Stimulated activated naive CD8-positive, alpha-beta T cell treated with anti-CD3 and anti-CD28 coated beads, Interleukin-15, Interleukin-2, amounts not matched to agents 100 ng/mL and 50 ng/mL, for 24 hours (primary cell): ENCODE measurements around the gene PLXNB3.

Experiments
- H3K27ac Mint-ChIP-seq: one replicate; pipeline ENCODE4 v1.8.0; 2021; ENCODE audit warnings: mild to moderate bottlenecking, mixed read lengths
- H3K27me3 Mint-ChIP-seq: one replicate; pipeline ENCODE4 v1.8.0; 2021; ENCODE audit warnings: mixed read lengths
- H3K36me3 Mint-ChIP-seq: one replicate; pipeline ENCODE4 v1.8.0; 2021; ENCODE audit warnings: low read depth, mixed read lengths
- H3K4me1 Mint-ChIP-seq: one replicate; pipeline ENCODE4 v1.8.0; 2021; ENCODE audit warnings: low read depth, mixed read lengths
- H3K4me3 Mint-ChIP-seq: one replicate; pipeline ENCODE4 v1.8.0; 2021; ENCODE audit warnings: mild to moderate bottlenecking, mixed read lengths
- H3K9me3 Mint-ChIP-seq: one replicate; pipeline ENCODE4 v1.8.0; 2021; ENCODE audit warnings: mixed read lengths

Gene PLXNB3

DNA sequence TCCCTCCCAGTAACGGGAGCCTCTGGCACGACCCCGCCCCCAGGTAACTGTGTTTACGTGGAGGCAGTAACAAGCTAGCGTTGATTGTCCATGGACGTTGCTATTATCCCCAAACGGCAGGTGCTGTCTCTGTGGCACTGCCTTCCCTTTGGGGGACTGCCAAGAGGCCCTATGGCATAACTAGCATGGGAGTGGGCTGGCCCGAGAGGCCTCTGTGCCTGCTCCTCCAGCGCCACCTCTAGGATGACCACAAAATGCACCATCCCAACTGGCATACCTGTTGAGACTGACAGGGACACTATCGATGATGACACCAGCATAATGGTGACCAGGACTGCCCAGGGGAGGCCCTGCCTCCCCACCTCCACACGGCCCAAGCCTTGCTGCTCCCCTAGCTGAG lies 18.3 kb downstream of the PLXNB3 start:
- no peak overlapping the region for H3K4me3 Mint-ChIP-seq
- peaks cover 5% of the 10 kb centered on the region for H3K4me1 Mint-ChIP-seq
- no peaks in the 10 kb centered on the region for H3K9me3 Mint-ChIP-seq
- peaks cover 6% of the 10 kb centered on the region for H3K36me3 Mint-ChIP-seq
- H3K27me3 Mint-ChIP-seq: no peaks in the 10 kb centered on the region
- no peak overlapping the region for H3K27ac Mint-ChIP-seq

DNA sequence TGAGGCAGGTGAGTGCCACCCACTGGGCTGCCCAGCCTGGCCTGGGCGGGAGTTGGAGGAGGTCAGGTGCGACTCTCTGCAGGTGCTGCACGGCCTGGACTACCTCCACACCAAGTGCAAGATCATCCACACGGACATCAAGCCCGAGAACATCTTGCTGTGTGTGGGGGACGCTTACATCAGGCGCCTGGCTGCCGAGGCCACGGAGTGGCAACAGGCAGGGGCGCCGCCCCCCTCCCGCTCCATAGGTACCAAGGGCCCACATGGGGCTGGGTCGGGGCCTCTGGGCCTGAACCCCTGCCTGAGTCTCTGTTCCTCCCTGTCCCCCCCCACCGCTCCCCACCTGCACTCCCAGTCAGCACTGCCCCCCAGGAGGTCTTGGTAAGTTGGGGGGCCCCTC lies 18.8 kb downstream of the PLXNB3 start:
- Mint-ChIP-seq H3K27me3 (no peaks in the 10 kb centered on the region), H3K27ac (no peak overlapping the region), H3K9me3 (no peaks in the 10 kb centered on the region), H3K4me3 (no peak overlapping the region), H3K36me3 (peaks cover 6% of the 10 kb centered on the region), H3K4me1 (peaks cover 5% of the 10 kb centered on the region)

DNA sequence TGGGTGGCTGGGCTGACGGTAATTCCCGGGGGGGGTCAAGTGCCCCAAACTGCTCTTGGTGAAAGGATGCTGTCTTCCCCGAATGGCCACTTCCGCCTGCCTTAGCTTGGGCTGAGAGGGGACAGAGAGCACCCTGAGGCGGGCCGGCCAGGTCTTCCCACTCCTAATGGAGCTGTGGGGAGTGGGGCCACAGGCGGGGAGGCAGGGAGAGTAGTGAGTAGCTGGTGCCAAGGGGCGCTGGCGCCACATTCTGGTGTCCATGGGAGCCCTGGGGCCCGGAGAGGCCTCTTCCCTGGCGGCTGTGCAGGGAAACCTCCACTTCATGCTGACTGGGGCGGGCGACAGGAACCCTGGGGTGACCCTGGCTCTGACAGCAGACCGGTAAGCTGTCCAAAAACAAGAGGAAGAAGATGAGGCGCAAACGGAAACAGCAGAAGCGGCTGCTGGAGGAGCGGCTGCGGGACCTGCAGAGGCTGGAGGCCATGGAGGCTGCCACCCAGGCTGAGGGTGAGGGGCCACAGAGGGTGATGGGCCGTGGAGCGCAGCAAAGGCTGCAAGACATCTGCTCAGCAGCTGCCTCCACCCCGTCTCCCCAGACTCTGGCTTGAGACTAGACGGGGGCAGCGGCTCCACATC lies 19.4 kb downstream of the PLXNB3 start:
- peaks cover 5% of the 10 kb centered on the region for H3K4me1 Mint-ChIP-seq
- no peaks in the 10 kb centered on the region for H3K9me3 Mint-ChIP-seq
- H3K4me3 Mint-ChIP-seq: no peak overlapping the region
- peaks cover 6% of the 10 kb centered on the region for H3K36me3 Mint-ChIP-seq
- H3K27me3 Mint-ChIP-seq: no peaks in the 10 kb centered on the region
- H3K27ac Mint-ChIP-seq: no peak overlapping the region

DNA sequence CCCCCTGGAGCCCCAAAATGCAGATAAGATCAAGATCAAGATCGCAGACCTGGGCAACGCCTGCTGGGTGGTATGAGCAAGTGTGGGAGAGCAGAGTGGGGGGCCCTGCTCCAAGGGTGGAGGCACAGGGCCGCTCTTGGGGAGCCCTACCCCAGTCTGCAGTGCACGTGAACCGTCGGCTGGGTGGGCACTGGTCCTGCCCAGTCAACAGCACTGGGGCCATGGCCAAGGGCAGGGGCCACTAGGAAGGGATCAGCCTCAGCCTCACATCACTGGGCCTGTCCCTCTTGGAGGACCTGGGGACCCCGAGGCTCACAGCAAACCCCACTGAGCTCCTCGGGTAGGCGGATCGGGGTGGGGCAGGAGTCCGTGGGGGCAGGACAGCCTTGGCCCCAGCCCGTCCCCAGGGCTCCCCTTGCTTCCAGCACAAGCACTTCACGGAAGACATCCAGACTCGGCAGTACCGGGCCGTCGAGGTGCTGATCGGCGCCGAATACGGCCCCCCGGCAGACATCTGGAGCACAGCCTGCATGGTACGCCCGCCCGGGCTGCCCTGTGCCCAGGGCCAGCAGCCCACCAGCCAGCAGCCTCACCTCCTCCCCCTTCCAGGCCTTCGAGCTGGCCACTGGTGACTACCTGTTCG lies 20.4 kb downstream of the PLXNB3 start:
- no peak overlapping the region for H3K4me3 Mint-ChIP-seq
- no peaks in the 10 kb centered on the region for H3K9me3 Mint-ChIP-seq
- no peaks in the 10 kb centered on the region for H3K27me3 Mint-ChIP-seq
- peaks cover 5% of the 10 kb centered on the region for H3K4me1 Mint-ChIP-seq
- no peak overlapping the region for H3K27ac Mint-ChIP-seq
- peaks cover 6% of the 10 kb centered on the region for H3K36me3 Mint-ChIP-seq

DNA sequence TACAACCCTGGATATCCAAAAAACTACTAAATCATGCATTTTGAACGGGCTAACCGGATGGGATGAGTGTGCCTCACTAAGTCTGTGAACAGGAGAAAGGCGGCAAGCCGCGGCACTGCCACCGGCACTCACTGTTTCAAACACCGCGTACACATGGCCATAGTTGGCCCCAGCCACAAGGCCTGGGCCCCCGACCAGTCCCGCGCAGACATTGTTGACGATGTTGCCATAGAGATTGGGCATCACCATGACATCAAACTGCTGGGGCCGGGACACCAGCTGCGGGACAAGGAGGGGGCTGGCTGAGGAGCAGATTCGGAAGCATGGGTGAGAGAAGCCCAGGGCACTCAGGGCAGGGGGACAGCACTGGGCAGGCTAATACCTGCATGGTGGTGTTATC lies 22.6 kb downstream of the PLXNB3 start:
- Mint-ChIP-seq H3K27ac (no peak overlapping the region), H3K27me3 (no peaks in the 10 kb centered on the region), H3K9me3 (no peaks in the 10 kb centered on the region), H3K36me3 (peaks cover 6% of the 10 kb centered on the region), H3K4me1 (no peaks in the 10 kb centered on the region), H3K4me3 (no peak overlapping the region)

DNA sequence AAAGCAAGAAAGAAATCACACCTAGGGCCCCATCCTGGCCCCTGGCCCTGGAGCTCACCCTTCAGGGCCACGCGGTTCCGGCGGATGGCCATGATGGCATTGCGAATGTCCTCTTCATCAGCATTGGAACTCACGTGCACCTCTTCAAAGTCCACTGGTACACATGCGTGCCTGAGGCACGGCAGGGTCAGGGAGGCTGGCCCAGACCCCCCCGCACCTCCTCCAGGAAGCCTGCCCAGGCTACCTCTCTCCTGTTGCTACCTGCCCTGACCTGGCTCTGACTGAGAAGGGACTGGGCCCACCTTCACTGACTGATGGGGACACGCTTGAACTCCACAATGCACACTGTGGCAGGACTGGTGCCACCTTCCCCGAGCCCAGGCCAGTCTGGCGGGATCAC lies 25.6 kb downstream of the PLXNB3 start:
- no peaks in the 10 kb centered on the region for H3K27me3 Mint-ChIP-seq
- H3K9me3 Mint-ChIP-seq: no peaks in the 10 kb centered on the region
- H3K27ac Mint-ChIP-seq: no peak overlapping the region
- peaks cover 6% of the 10 kb centered on the region for H3K4me1 Mint-ChIP-seq
- H3K36me3 Mint-ChIP-seq: peaks cover 6% of the 10 kb centered on the region
- H3K4me3 Mint-ChIP-seq: no peak overlapping the region

DNA sequence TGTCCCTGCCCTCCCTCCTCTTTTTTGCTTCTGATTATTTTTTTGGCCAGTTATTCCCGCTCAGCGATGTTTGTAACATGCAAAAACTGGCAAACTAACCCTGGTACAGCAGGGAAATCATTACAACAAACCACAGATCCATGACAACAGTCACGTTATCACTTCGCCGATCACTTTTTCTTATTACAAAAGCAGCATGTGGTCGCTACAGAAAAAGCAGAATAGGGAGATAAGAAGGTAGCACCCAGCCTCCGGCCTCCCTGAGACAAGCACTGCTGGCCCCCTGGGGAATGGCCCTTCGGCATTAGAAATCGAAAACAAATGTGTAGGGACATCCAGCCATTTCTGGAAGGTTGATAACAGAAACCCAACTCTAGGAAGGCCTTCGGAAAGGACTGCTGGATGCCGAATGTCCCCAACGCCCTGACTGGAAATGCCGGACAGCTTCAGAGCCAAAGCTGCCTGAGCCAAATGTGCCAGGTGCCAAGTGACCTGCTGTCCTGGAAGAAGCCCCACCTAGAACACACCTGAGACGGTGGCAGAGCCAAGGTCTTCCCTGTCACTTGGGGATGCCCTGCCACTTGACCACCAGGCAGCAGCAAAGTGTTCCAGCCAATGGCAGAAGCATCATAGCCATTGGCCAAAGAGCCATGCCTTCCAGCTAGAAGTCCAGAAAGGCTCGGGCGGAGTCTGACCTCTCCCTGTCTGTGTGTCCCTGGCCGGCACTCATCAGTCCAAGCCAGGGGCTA lies 27.2 kb downstream of the PLXNB3 start:
- Mint-ChIP-seq H3K4me3 (no peak overlapping the region), H3K27me3 (no peaks in the 10 kb centered on the region), H3K27ac (no peak overlapping the region), H3K9me3 (no peaks in the 10 kb centered on the region), H3K4me1 (peaks cover 13% of the 10 kb centered on the region), H3K36me3 (peaks cover 8% of the 10 kb centered on the region)

DNA sequence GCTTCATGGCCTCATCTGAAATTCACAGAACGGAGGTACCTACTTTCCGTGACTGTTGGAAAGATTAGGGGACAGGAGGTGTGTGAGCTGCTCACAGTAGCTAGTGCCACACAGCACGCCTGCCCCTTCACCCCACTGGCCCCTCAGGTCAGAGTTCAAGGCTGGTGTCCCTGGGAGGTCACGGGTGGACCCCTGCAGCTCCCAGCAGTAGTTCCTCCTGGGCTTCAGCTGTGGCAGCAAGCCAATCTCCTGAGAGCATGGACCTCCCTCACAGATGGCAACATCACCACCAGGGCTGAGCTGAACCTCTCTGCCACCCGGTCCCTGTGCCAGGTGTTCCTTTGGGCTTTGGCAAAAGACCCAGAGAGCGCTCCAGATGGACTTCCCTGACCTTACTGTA lies 28.3 kb downstream of the PLXNB3 start:
- no peak overlapping the region for H3K27ac Mint-ChIP-seq
- H3K4me3 Mint-ChIP-seq: peak overlapping the region; percentile 93
- H3K9me3 Mint-ChIP-seq: no peaks in the 10 kb centered on the region
- peaks cover 7% of the 10 kb centered on the region for H3K36me3 Mint-ChIP-seq
- H3K27me3 Mint-ChIP-seq: no peaks in the 10 kb centered on the region
- peaks cover 22% of the 10 kb centered on the region for H3K4me1 Mint-ChIP-seq

DNA sequence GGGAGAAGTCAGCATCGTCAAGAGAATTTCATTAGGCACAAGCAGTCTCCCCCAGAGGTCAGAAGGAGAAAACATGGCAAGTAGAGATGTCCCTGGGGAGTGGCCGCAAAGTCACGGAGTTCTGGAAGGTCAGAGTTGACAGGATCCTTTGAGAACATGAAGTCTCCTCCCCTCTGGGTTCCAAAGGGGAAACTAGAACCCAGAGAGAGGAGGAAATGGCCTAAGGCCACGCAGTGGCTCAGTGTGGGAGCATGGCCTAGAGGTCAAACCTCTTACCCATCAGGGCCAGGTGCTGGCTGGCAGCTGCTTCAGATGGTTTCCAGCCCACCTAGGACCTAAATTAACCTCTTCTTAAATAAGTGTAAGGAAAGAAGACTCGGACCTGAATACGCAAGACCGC lies 29.2 kb downstream of the PLXNB3 start:
- H3K36me3 Mint-ChIP-seq: peaks cover 11% of the 10 kb centered on the region
- peak overlapping the region; percentile 93 for H3K4me3 Mint-ChIP-seq
- H3K9me3 Mint-ChIP-seq: no peaks in the 10 kb centered on the region
- peak overlapping the region; percentile 93 for H3K27ac Mint-ChIP-seq
- H3K4me1 Mint-ChIP-seq: peaks cover 22% of the 10 kb centered on the region
- no peaks in the 10 kb centered on the region for H3K27me3 Mint-ChIP-seq

DNA sequence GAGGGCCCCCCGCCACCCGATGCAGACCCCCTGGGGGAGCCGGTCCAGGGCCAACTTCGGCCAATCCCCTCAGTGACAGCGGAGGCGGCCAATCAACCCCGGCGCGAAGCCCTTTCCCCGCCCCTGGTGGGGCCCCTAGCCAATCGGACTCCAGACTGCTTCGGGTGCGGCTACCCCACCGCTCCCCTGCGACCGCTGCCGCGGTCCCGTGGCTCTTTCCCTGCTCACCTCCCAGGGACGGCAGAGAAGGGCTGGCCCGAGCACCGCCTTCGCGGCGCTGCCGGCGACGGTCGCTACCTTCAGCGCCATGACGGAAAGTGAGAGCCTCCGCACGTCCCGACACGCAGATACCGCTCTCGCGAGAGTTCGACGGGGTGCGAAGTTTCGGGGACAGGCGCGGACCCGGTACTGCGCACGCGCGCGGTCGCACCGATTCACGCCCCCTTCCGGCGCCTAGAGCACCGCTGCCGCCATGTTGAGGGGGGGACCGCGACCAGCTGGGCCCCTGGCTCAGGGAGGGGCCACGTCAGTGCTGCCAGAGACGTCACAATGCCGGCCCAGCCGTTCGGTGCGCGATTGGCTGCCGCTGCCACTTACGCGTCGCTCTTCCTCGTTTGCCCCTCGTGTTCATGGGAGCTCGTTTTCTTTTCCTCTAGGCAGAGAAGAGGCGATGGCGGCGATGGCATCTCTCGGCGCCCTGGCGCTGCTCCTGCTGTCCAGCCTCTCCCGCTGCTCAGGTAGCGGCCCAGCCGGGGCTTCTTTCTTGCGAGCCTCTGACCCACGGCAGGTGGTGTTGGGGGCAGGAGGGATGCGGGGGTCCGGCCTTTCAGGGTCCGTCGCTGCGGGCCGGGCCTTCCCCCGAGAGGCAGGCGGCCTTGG lies 30.2 kb downstream of the PLXNB3 start, which contains the start of the genes IDH3G and SSR4:
TSS of gene IDH3G (minus strand) at position 358 of the 879 bp plus-strand sequence. CDS start at position 309, 49 bp downstream.
TSS of gene SSR4 (plus strand) at position 651 of the 879 bp plus-strand sequence. CDS start at position 671, 20 bp downstream.
- H3K27ac Mint-ChIP-seq: peak within 1 kb of the TSS; percentile 95
- H3K4me1 Mint-ChIP-seq: peaks cover 22% of the 10 kb centered on the region
- H3K9me3 Mint-ChIP-seq: no peaks in the 10 kb centered on the region
- no peaks in the 10 kb centered on the region for H3K27me3 Mint-ChIP-seq
- peaks cover 11% of the 10 kb centered on the region for H3K36me3 Mint-ChIP-seq
- peak within 1 kb of the TSS; percentile 93 for H3K4me3 Mint-ChIP-seq

DNA sequence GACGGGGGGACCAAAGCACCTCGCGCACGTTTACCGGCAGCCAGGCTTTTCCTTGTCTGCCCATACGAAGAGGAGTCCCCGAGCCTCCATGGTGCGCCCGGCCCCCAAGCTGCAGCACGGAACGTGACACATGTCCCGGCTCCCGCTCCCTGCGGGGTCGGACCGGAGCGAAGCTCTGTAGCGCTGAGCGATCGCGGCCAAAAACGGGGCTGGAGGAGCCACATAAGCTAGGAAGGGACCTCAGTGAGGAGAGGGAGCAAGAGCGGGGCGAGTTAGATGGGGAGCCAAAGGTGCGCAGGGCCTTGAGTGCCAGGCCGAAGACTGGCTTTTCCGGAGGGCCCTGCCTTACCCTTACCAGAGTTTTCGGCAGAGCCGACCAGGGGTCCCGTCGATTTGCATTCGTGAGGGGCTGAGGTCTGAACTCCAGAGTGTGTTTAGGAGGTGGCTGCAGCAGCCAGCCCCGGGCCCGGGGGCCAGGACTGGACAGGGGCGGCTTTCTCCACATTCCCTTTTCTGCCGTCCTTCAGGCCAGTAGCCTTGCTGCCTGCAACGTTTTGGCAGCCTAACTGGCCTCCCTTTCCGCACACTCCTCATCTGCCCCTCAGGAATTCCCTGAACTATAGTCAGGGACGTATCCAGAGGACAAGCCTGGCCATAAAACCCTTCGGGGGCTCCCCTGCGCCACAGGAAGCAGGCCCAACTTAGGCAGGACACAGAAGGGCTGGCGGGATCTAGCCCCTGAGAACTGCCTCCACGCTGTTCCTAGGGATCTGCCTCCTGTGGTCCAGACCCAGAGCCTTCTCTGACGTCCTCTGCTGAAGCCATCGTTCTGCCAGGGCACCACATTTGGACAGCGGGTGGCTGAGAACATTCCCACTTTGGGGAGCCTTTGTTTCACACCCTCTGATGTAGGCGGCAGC lies 31.1 kb downstream of the PLXNB3 start:
- peaks cover 22% of the 10 kb centered on the region for H3K4me1 Mint-ChIP-seq
- no peaks in the 10 kb centered on the region for H3K9me3 Mint-ChIP-seq
- H3K27ac Mint-ChIP-seq: peak overlapping the region; percentile 95
- H3K27me3 Mint-ChIP-seq: no peaks in the 10 kb centered on the region
- H3K36me3 Mint-ChIP-seq: peaks cover 11% of the 10 kb centered on the region
- H3K4me3 Mint-ChIP-seq: peak overlapping the region; percentile 93

DNA sequence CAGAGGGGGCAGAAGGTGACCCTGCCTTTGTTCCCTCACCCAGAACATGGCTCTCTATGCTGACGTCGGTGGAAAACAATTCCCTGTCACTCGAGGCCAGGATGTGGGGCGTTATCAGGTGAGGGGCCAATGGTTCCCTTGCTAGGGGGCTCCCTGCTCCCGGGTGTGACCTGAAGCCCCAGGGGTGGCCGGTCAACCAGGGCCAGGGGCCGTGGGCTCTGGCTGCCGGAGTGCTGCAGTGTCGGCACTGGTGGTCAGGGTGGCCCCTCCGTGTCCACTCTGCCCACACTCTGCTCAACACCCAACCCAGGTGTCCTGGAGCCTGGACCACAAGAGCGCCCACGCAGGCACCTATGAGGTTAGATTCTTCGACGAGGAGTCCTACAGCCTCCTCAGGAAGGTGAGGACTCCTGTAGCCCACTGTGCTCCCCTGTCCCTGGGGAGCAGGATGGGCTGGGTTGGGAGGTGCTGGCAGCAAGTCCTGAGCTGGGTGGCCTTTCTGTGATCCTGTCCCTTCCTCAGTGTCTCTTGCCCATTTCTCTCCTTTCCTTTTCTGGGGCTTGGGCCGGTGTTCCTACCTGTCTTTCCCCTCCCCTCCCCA lies 33.5 kb downstream of the PLXNB3 start:
- H3K27ac Mint-ChIP-seq: no peak overlapping the region
- no peak overlapping the region for H3K4me3 Mint-ChIP-seq
- no peaks in the 10 kb centered on the region for H3K27me3 Mint-ChIP-seq
- H3K9me3 Mint-ChIP-seq: no peaks in the 10 kb centered on the region
- peaks cover 11% of the 10 kb centered on the region for H3K36me3 Mint-ChIP-seq
- peaks cover 21% of the 10 kb centered on the region for H3K4me1 Mint-ChIP-seq

DNA sequence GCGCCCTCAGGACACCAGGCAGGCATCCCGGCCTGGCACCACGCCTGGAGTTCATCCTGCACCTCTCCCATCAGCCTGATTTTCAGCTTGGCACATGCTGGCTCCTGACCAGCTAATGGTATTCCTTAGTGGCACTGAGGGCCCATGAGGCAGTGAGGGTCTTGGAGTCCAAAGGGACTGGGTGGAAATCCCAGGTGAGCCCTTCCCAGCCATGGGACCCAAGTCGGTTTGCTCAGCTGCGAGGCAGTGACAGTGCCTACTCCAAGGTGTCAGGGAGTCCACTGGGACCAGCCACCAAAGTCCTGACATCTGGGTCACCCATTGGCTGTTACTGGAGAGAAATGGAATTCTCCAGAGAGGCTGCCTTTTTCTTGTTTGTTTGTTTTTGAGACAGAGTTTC lies 35.3 kb downstream of the PLXNB3 start:
- H3K27me3 Mint-ChIP-seq: no peaks in the 10 kb centered on the region
- peaks cover 11% of the 10 kb centered on the region for H3K36me3 Mint-ChIP-seq
- no peaks in the 10 kb centered on the region for H3K9me3 Mint-ChIP-seq
- H3K4me3 Mint-ChIP-seq: no peak overlapping the region
- H3K27ac Mint-ChIP-seq: no peak overlapping the region
- H3K4me1 Mint-ChIP-seq: peaks cover 16% of the 10 kb centered on the region
